GM18861 (cell line): ENCODE data around the gene NDUFS6.
"Not testable (repeated sequence)": the region's sequence is repeated elsewhere in the genome, so short reads cannot be mapped to it uniquely, and the experiment has no call there.

Source experiments
- ATAC-seq: cut with Tn5 transposase; IDR thresholded peaks from one replicate; pipeline ENCODE4 v1.9.1; 2021; ENCODE audit not compliant: unreplicated experiment

NDUFS6 gene

DNA sequence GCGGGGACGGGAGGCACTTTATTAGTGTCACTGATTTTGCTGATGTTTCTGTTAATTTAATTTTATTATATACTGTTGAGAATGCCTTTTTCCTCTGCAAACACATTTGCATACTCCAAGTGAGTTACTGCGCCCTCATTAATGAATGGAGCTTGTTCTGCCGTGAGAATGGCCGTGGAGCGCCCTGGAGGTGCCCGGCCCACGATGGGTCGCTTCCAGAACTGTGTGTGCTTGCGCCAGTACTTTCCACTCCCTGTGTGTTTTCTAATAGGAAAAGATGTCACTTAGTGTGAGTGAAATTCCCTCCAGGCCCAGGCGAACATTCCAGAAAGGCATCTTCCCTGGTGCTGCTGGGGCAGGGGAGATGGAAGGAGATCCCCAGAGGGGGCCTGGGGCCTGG lies 30.1 kb downstream of the NDUFS6 start:
- ATAC-seq: no peak

- ATAC-seq: no peak
Measured at GRCh38 chr5:1831677-1832313, 30.6 kb downstream of the NDUFS6 start.

DNA sequence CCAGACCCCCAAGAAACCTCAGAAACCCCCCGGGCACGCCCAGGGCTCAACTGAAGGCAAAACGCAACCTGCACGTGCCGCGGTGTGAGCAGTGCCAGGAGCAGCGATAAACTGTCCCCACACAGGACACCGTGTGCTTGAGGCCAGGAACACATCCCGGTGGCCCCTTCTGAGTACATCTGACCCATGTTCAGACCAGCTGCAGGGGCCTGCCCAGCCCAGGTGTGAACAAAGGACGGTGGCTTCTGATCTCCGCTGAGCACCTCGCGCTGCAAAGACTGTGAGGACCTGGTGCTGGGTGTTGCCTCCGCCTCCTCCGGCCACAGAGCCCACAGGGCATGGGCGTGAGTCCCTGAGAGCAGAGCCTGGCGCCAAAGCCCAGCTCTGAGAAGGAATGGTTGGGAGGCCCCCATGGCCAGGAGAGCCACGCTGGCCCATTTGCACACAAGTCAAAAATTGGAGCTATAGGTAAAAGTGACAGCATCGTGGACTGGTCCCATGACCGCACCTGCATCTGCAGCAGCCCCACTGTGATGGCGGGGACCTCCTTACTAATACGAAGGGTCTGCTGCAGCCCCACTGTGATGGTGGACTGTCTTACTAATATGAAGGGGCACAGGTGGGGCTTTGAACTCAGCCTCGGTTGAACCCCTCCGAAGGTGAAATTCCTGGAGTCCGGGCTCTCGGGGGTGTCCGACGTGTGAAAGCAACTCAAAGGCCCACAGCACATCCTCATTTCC lies 31.5 kb downstream of the NDUFS6 start:
- ATAC-seq: no peak

DNA sequence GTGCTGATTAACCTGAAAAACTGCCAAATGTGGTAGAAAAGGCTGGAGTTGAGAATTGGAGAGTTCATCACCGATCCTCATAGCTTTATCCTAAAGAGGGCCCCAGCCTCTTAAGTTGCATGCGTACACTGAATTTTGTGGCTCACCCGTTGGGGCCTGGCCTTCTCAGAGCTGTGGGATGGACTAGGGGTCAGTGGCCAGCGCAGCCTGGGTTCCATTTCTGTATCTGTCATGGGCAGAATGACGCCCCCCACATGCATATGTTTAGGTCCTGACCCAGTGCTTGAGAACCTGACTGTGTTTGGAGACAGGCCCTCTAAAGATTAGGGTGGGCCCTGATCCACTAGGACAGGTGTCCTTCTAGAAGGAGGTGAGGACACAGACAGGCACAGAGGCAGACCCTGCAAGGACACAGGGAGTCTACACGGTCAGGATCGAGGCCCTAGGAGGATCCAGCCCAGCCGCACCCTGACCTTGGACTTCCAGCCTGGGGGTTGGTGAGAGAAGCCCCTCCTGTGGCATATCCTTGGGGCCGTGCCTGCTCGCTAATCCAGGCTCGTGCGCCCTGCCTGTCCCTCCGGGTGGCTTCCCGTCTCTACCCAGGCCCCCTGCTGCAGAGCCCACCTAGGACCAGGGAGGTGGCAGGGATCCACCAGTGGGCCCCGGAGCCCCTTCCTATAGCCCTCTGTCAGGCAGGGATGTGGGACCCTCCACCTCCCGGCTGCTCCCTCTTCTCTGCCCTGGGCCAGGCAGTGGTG lies 32.2 kb downstream of the NDUFS6 start:
- no peak for ATAC-seq

DNA sequence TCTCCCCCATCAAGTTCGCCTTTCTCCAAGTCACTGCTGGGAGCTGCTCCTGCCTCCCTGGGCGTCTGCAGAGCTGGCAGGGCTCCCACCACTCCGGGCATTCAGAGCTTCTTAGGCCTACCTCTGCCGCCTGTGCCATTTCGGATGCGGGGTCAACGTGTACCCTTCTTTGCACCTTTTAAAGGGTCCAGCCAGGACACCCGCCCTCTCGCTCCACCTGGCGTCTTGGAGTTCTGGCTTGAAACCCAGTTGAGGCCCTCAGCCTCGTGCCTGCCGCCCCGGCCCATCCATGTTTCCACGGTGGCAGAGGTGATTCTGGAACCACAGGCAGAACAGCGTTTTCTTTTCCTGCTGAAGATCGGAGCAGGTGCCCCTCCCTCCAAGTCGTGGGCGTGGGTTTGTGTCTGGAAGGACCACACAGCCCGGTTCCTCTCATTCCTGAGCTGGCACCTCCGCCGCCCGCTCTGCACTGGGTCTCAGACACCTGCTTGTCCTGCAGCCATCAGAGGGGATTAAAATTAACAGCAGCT lies 32.9 kb downstream of the NDUFS6 start:
- ATAC-seq: no peak

DNA sequence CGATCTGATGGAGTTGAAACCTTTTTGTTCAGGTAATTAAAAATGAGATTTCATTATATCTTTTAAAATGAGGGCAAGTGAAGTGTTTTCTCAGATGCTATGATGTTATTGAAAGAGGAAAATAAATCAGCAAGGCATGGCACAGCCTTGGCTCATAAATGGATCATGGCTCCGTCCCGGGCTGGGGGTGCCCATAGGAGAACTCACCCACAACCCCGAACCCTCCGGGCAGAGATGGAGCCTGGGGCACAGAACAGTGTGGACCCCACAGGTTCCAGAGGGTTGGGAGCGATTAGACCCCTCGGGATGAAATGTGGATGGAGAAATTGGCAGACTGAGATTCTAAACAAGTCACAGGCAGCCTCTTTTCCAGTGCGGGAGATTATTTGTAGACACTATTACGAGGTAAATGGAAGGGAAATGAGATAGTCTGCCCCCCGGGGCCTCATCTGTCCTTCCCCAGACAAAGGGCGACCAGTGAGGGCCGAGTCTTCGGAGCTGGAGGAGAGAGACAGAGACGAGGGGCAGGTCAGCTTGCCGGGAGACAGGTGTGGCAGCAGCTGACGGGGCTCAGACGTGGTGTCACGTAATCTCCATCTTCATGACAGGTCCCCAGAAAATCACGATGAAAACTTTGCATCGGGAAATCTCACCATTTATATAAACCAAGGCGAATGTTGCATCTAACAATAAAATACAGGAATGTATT lies 33.7 kb downstream of the NDUFS6 start:
- no peak for ATAC-seq

DNA sequence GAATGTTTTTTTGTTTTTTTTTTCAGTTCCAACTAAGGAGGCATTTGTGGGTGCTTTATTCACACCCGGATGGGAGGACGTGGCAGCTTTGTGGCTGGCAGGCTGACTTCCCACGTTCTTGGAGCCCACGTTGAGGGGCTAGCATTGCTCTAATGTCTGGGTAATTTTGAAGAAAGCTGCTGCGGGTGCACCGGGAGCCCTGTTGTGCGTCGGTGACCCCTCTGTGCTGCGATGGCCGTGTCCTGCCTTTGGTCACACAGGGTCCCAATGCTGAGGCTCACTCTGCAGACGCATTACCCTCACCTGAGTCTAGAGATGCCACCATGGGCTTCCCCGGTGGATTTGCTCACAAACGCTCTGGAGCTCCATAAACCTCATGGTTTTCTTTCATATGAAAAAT lies 34.2 kb downstream of the NDUFS6 start:
- no peak for ATAC-seq

GRCh38 chr5:1836176-1836890 lies 35.1 kb downstream of the NDUFS6 start:
- ATAC-seq: no peak

GRCh38 chr5:1836891-1837880 lies 36.0 kb downstream of the NDUFS6 start:
- no peak for ATAC-seq

- no peak for ATAC-seq
Measured at GRCh38 chr5:1838013-1838412, 36.8 kb downstream of the NDUFS6 start.

GRCh38 chr5:1840071-1840547 lies 38.9 kb downstream of the NDUFS6 start:
- no peak for ATAC-seq

- ATAC-seq: no peak
Measured at GRCh38 chr5:1840741-1841521, 39.7 kb downstream of the NDUFS6 start.

DNA sequence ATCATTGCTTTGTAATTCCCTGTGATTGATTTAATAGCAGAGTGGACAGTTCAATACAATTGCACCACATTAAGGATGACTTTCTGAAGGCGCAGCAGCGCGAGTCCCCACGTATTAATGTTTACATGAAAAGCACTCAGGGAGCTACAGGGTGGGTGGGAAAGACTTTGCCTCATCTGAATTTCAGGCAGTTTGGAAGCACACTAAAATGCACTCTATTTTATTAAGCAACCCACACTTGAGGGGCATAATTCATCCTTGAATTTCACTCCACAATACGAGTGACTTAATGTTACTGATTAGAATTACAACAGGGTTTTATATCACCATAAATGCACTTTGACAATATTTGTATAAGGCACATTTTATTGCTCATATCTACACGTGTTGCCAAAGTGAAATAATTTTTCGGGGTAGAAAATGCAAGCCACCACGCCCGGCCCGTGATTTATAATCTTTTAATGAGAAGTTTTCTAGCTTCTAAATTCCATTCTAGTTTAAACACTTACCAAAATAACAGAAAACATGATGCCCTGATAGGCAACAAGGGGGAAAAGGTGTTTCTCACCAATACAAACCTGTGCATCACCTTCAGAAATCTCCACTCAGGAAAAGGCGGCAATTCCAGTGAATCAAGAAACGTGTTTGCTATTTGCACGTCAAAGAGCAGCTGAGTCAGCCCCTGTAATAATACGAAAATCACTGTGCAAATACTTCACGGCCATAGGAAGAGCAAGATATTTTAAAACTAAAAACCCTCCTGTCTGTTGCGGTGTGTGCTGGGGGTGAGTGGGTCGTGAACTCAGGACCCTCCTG lies 41.0 kb downstream of the NDUFS6 start:
- no peak for ATAC-seq

DNA sequence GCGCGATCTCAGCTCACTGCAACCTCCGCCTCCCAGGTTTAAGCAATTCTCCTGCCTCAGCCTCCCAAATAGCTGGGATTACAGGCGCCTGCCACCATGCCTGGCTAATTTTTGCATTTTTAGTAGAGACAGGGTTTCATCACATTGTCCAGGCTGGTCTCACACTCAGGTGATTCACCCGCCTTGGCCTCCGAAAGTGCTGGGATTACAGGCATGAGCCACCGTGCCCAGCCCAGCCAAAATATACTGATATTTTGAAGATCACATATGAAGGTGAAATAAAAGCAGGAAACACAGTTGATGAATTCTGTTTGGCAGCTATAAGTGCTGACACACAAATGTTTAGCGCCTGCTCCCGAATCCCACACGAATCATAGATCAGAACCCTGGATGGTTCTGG lies 42.6 kb downstream of the NDUFS6 start:
- not testable (repeated sequence) for ATAC-seq

GRCh38 chr5:1844708-1845436 lies 43.7 kb downstream of the NDUFS6 start:
- ATAC-seq: no peak

GRCh38 chr5:1845696-1846095 lies 44.5 kb downstream of the NDUFS6 start:
- ATAC-seq: no peak

DNA sequence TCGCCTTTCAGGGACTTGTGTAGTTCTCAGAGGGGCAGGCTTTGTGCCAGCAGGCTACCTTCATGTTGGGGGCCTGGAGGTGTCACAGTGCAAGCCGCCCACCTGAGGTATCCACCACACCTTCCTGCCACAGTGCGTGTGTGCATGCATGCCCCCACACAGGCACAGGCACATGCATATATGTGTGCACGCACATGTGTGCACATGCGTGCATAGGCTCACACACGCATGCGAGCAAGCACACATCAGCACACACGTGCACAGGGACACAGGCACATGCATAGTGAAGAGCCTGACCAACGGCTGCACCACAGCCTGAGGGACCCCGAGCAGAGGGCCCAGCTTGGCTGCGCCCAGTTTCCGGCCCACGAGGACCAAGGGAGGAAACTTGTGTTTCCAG lies 45.4 kb downstream of the NDUFS6 start:
- no peak for ATAC-seq
